Activated CD4-positive, alpha-beta T cell treated with anti-CD3 and anti-CD28 coated beads for 36 hours (primary cell): ENCODE measurements around the gene EMC7. TPM values are rescaled to one million over a fixed set of nuclear protein-coding genes. Genes with fewer than 3 reads are reported as not detected.
A peak's percentile ranks its signal among the peaks of the same experiment; 100 is the strongest.

Experiments used
- ATAC-seq: fragments of 200-7000 bp; cut with Tn5 transposase; one replicate; pipeline ENCODE4 v1.10.0; 2021; ENCODE audit warnings: mild to moderate bottlenecking, moderate library complexity
- CTCF ChIA-PET: fragments of 350-600 bp; sonication (Branson Sonifier 250); formaldehyde crosslinking; loops from one replicate; lab custom pipeline; 2021; ENCODE audit warnings: antibody characterized with exemption; lab: Charles Lee
- POLR2A ChIA-PET: fragments of 350-600 bp; sonication (Branson Sonifier 250); formaldehyde crosslinking; loops from one replicate; lab custom pipeline; 2021; ENCODE audit warnings: antibody characterized with exemption, inconsistent platforms; lab: Charles Lee
- DNase-seq: peaks from one replicate; pipeline ENCODE4 v3.0.0-alpha.2; 2020
- H3K27ac Mint-ChIP-seq: one replicate; pipeline ENCODE4 v1.8.0; 2021; ENCODE audit warnings: mixed read lengths
- H3K27me3 Mint-ChIP-seq: one replicate; pipeline ENCODE4 v1.8.0; 2021; ENCODE audit warnings: mixed read lengths
- H3K36me3 Mint-ChIP-seq: one replicate; pipeline ENCODE4 v1.8.0; 2021; ENCODE audit warnings: low read depth, mixed read lengths
- H3K4me1 Mint-ChIP-seq: one replicate; pipeline ENCODE4 v1.8.0; 2021; ENCODE audit warnings: mixed read lengths
- H3K4me3 Mint-ChIP-seq: one replicate; pipeline ENCODE4 v1.8.0; 2021; ENCODE audit warnings: mild to moderate bottlenecking, moderate library complexity, mixed read lengths
- H3K9me3 Mint-ChIP-seq: one replicate; pipeline ENCODE4 v1.8.0; 2021; ENCODE audit warnings: low read depth, mixed read lengths
- intact Hi-C, 2 experiments: fragments of 100-400 bp; cut with DNase I in 1 of 2; cut with micrococcal nuclease in 1 of 2; formaldehyde crosslinking; loops; one replicate each; pipeline versions ENCODE4 v1.14.2 to v1.15.1; 2022 to 2024; cut with DNase I, micrococcal nuclease
- total RNA-seq, 2 experiments: library from RNA; stranded (reverse); gene quantifications; one replicate each; pipeline ENCODE4 v1.2.3, GENCODE V29; 2021

EMC7 gene
- total RNA-seq, 2 experiments from 2014 or later = 46.7 to 48.5 TPM

DNA sequence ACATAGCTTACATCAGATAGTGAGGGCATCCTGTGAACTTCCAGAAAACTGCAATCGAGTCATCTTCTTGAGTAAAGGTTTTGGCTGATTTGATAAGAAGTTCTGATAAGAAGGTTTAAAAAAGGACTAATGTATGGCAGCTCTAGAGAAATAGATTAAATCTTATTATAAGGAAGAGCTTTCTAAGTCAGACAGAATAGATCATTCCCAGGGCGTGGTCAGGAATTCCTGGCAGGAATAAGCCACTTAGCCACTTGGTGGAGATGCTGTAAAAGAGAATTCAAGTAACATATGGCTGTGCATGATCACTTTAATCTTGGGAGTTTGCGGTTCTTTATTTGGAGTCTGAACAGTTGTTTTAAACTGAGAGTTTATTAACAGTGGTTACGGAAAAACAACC, 17.6 kb upstream of the EMC7 start:
- ATAC-seq (no peak), DNase-seq (no peak)
- intact Hi-C loops = no loop called here
- ChIA-PET POLR2A (no interaction called here), CTCF (interaction anchor here (0.9 to 1.4 kb wide), 3 partner anchors 8 to 15 kb away, joined by 3 to 4 read pairs (median 3); no protein-coding TSS in a partner anchor)
- H3K4me1 Mint-ChIP-seq = no peaks in the 10 kb centered on the region
- H3K9me3 Mint-ChIP-seq = no peaks in the 10 kb centered on the region
- H3K27ac Mint-ChIP-seq = no peak overlapping the region
- H3K27me3 Mint-ChIP-seq = peaks cover 10% of the 10 kb centered on the region
- no peaks in the 10 kb centered on the region for H3K36me3 Mint-ChIP-seq
- H3K4me3 Mint-ChIP-seq = no peak overlapping the region

DNA sequence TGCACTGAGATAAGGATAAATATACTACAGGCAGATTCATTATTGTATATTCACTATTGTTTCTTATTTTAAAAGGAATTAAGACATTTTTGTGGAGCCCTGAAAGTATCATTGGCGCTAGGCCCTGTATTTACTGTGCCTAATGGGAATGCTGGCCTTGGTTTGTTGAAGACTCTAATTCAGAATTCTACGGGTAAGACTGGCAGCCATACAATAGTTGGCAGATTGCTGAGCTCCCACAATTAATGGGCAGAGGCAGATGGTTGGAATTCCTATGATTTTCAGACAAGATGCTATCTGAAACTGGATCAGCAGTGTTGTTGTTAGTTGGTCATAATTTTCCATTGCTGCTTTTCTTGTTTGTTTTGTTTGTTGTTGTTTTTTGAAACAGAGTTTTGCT, 15.0 kb upstream of the EMC7 start:
- H3K27me3 Mint-ChIP-seq = peaks cover 12% of the 10 kb centered on the region
- ChIA-PET CTCF (interaction anchor here (0.5 kb wide), 1 partner anchor 43 kb away, joined by 3 read pairs; no protein-coding TSS in a partner anchor), POLR2A (interaction anchor here (0.6 kb wide), 1 partner anchor 512 kb away, joined by 3 read pairs; no protein-coding TSS in a partner anchor)
- H3K9me3 Mint-ChIP-seq = no peaks in the 10 kb centered on the region
- H3K4me3 Mint-ChIP-seq = no peak overlapping the region
- no peaks in the 10 kb centered on the region for H3K36me3 Mint-ChIP-seq
- H3K4me1 Mint-ChIP-seq = no peaks in the 10 kb centered on the region
- ATAC-seq (no peak), DNase-seq (no peak)
- intact Hi-C loops = no loop called here
- no peak overlapping the region for H3K27ac Mint-ChIP-seq

DNA sequence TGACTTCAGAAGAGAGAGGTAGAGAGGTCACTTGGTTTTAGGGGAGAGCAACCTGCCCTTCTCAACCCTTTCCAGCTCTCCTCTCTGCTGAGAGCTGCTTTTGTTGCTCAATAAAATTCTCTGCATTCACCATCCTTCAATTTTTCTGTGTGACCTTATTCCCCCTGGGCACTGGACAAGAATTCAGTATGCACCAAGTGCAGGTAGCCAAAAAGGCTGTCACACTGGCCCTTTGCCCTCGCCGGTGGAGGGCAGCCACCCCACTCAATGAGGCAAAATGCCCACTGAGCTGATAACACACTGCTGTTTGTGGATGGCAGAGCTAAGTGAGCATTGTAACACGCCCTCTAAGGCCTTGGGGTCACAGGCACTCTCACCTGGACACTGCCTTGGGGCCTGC, 13.1 kb upstream of the EMC7 start:
- H3K4me1 Mint-ChIP-seq = no peaks in the 10 kb centered on the region
- no peak overlapping the region for H3K27ac Mint-ChIP-seq
- H3K4me3 Mint-ChIP-seq = no peak overlapping the region
- POLR2A ChIA-PET = interaction anchor here (0.6 kb wide), 1 partner anchor 330 kb away, joined by 3 read pairs; no protein-coding TSS in a partner anchor
- no peaks in the 10 kb centered on the region for H3K9me3 Mint-ChIP-seq
- intact Hi-C loops = loop anchor here in 1 of 2 experiments (5.0 kb wide), 1 partner anchor 473 kb away; no protein-coding TSS in a partner anchor
- CTCF ChIA-PET = interaction anchor here (0.6 kb wide), 1 partner anchor 201 kb away, joined by 3 read pairs; no protein-coding TSS in a partner anchor
- ATAC-seq (no peak), DNase-seq (no peak)
- no peaks in the 10 kb centered on the region for H3K36me3 Mint-ChIP-seq
- peaks cover 9% of the 10 kb centered on the region for H3K27me3 Mint-ChIP-seq

DNA sequence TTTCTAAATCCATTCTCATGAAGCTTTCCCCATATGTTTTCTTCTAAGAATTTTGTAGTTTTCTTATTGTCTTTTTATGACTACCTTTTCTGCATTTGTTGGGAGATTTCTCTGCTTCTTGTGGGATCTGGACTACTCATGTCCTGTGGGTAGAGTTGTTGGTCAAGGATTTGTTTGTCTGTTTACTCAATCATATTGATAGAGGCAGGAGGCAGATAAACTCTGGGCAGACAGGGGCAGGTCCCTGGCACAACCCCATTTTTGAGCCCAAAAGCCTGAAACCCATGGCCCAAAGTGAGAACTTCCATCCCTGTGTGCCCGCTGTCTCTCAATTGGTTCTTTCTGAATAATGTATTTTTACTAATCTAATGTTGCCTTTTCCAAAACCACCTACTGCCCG, 12.6 kb upstream of the EMC7 start:
- ATAC-seq (no peak), DNase-seq (no peak)
- intact Hi-C loops = loop anchor here in 1 of 2 experiments (5.0 kb wide), 1 partner anchor 473 kb away; no protein-coding TSS in a partner anchor
- Mint-ChIP-seq H3K4me3 (no peak overlapping the region), H3K36me3 (no peaks in the 10 kb centered on the region), H3K27ac (no peak overlapping the region), H3K4me1 (no peaks in the 10 kb centered on the region), H3K27me3 (peaks cover 8% of the 10 kb centered on the region), H3K9me3 (no peaks in the 10 kb centered on the region)
- POLR2A ChIA-PET = no interaction called here
- CTCF ChIA-PET = no interaction called here

DNA sequence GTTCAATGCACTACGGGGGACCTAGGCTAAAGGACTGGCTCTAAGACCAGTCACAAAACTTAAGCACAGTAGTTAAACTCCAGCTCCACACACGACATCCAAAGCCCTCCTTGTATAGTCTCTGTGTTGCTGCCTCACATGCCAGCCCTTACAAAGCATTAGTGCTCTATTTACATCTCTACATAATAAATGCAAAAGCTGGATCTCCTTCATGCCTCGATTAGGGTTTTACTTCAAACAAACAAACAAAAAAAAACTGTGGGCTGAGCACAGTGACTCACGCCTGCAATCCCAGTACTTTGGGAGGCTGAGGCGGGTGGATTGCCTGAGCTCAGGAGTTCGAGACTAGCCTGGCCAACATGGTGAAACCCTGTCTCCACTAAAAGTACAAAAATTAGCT, 9.8 kb upstream of the EMC7 start:
- ATAC-seq (no peak), DNase-seq (no peak)
- Mint-ChIP-seq H3K9me3 (no peaks in the 10 kb centered on the region), H3K36me3 (no peaks in the 10 kb centered on the region), H3K27me3 (peaks cover 2% of the 10 kb centered on the region), H3K4me3 (no peak overlapping the region), H3K4me1 (no peaks in the 10 kb centered on the region), H3K27ac (no peak overlapping the region)
- ChIA-PET POLR2A (no interaction called here), CTCF (interaction anchor here (0.6 to 4.2 kb wide), 8 partner anchors 8 to 182 kb away, joined by 3 to 33 read pairs (median 4); partner anchors contain the start of gene KATNBL1)
- intact Hi-C loops = loop anchor here in 1 of 2 experiments (5.0 kb wide), 1 partner anchor 476 kb away; no protein-coding TSS in a partner anchor

DNA sequence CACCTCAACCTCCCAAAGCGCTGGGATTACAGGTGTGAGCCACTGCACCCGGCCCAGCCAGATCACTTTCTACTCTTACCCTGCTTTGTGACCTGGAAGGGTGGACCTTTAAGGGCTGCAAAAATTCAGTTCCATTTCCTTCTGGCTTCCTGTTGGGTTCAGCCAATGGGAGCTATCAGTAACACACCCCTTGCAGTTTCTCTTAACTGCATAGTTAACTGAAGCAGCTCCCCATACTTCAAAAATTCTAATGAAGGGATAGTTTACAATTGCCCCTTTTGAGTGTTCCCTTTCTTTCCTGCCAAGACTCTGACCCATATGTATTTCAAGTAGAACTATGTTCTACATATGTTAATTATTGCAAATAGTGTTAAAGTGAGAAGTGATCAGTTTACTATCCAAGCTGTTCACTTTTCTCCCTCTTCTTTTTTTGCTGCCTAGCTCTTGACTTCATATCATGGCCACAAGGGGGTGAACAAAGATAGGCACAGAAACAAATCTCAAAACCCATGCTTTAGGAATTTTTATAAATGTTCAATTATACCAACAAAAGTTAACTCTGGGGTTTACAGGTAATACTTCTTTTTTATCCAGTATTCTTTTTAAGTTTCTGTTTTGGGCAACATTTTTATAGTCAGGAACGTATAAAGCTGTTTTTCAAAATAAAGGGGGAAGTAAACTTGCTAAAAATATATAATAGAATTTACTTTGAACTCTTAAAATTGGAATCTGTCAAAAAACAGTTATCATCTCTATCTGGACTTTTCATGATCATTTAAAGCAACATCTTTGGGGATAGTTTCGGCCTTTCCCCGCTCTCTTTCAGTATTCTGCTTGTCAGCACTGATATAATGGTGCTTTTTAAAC, 8.4 kb upstream of the EMC7 start:
- DNase-seq = no peak
- peaks cover 4% of the 10 kb centered on the region for H3K36me3 Mint-ChIP-seq
- peak; percentile 60 for ATAC-seq
- peaks cover 2% of the 10 kb centered on the region for H3K27me3 Mint-ChIP-seq
- ChIA-PET CTCF (interaction anchor here (0.6 to 4.2 kb wide), 25 partner anchors 9 to 478 kb away, joined by 3 to 33 read pairs (median 4); partner anchors contain the start of genes EMC7, GOLGA8B, KATNBL1 and LPCAT4), POLR2A (interaction anchor here (0.9 kb wide), 1 partner anchor 100 kb away, joined by 4 read pairs; the partner anchor contains the start of gene KATNBL1)
- no peaks in the 10 kb centered on the region for H3K4me1 Mint-ChIP-seq
- no peak overlapping the region for H3K4me3 Mint-ChIP-seq
- peaks cover under 1% of the 10 kb centered on the region for H3K9me3 Mint-ChIP-seq
- no peak overlapping the region for H3K27ac Mint-ChIP-seq
- intact Hi-C loops = loop anchor here (1.0 to 5.0 kb wide), 3 partner anchors 100 to 478 kb away; partner anchors contain the start of gene KATNBL1 (in 2 of the 2)

DNA sequence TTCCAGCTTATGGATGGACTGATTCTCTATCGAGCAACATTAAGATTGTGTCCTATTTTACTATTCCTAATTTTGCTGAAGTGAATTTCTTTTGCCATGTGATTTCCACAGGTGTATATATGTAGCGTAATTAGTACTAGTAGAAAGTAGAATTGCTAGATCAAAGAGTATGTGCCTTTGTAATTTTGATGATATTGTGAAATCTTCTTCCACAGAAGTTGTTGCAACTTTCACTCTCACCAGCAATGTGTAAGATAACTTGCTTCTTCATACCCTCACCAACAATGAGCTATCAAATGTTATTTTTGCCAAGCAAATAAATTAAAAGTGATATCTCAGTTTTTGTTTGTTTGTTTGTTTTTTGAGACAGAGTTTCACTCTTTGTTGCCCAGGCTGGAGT, 5.7 kb upstream of the EMC7 start:
- intact Hi-C loops = no loop called here

DNA sequence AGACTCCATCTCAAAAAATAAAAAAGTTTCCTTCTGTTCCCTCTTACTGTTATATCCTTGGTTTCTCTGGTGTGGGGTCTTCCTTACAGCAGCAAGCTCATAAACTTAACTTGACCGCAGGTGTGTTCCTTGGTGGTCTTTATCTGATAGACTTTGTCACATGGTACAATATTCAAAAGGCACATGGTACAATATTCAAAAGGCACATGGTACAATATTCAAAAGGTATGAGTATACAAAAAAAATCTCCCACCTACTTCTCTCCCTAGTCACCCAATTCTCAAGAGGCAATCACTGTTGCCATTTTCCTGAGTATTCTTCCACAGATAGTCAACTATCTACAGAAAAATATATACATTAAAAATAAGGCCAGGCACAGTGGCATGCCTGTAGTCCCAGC, 4.8 kb upstream of the EMC7 start:
- Mint-ChIP-seq H3K27ac (no peak overlapping the region), H3K9me3 (peaks cover 13% of the 10 kb centered on the region), H3K36me3 (peaks cover 30% of the 10 kb centered on the region), H3K27me3 (no peaks in the 10 kb centered on the region), H3K4me3 (no peak overlapping the region), H3K4me1 (peaks cover 16% of the 10 kb centered on the region)
- intact Hi-C loops = no loop called here
- ATAC-seq (no peak), DNase-seq (no peak)
- ChIA-PET CTCF (interaction anchor here (0.9 to 1.3 kb wide), 2 partner anchors 102 to 103 kb away, joined by 3 read pairs; partner anchors contain the start of gene KATNBL1), POLR2A (no interaction called here)

More for the DNA sequence above, 5.7 kb upstream of the EMC7 start:
- no peak for DNase-seq
- no peak for ATAC-seq
- peaks cover 25% of the 10 kb centered on the region for H3K36me3 Mint-ChIP-seq
- H3K4me3 Mint-ChIP-seq = no peak overlapping the region
- peaks cover 11% of the 10 kb centered on the region for H3K4me1 Mint-ChIP-seq
- no peaks in the 10 kb centered on the region for H3K27me3 Mint-ChIP-seq
- H3K27ac Mint-ChIP-seq = no peak overlapping the region
- peaks cover 10% of the 10 kb centered on the region for H3K9me3 Mint-ChIP-seq
- CTCF ChIA-PET = interaction anchor here (0.9 to 1.3 kb wide), 2 partner anchors 101 to 102 kb away, joined by 3 read pairs; partner anchors contain the start of gene KATNBL1
- POLR2A ChIA-PET = no interaction called here

DNA sequence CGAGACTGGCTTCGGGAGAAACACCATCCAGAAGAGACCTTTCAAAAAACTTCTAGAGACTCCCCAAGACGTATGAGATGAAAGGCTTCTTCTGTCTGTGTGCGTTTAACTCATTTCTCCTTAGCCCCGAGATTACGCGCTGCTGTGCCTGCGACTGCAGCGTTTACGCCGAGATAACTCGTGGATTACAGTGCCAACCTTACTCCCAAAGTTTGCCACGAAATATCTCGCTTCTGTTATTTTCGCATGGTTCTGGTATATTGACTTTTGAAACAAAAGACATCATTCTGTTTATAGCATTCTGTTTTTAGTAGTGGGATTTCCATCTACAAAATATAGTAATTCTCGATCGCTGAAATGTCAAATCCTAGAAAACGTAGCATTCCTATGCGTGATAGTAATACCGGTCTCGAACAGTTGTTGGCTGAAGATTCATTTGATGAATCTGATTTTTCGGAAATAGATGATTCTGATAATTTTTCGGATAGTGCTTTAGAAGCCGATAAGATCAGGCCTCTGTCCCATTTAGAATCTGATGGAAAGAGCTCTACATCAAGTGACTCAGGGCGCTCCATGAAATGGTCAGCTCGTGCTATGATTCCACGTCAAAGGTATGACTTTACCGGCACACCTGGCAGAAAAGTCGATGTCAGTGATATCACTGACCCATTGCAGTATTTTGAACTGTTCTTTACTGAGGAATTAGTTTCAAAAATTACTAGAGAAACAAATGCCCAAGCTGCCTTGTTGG, 688 bp upstream of the EMC7 start:
- peak overlapping the region; percentile 100 for H3K4me3 Mint-ChIP-seq
- CTCF ChIA-PET = interaction anchor here (0.7 to 2.2 kb wide), 8 partner anchors 8 to 266 kb away, joined by 3 to 9 read pairs (median 3); partner anchors contain the start of gene KATNBL1
- no peak for DNase-seq
- POLR2A ChIA-PET = interaction anchor here (0.6 to 1.4 kb wide), 3 partner anchors 236 to 481 kb away, joined by 3 to 5 read pairs (median 4); partner anchors contain the start of genes GOLGA8B and SLC12A6
- intact Hi-C loops = loop anchor here (1.0 to 5.0 kb wide), 8 partner anchors 63 to 885 kb away; partner anchors contain the start of genes NOP10 (in 2 of the 2), NUTM1 (in 2 of the 2), AVEN (in 1 of the 2) and KATNBL1 (in 1 of the 2)
- peaks cover 39% of the 10 kb centered on the region for H3K4me1 Mint-ChIP-seq
- no peak for ATAC-seq
- H3K27me3 Mint-ChIP-seq = no peaks in the 10 kb centered on the region
- H3K27ac Mint-ChIP-seq = peak overlapping the region; percentile 99
- H3K36me3 Mint-ChIP-seq = peaks cover 32% of the 10 kb centered on the region
- peaks cover 13% of the 10 kb centered on the region for H3K9me3 Mint-ChIP-seq

DNA sequence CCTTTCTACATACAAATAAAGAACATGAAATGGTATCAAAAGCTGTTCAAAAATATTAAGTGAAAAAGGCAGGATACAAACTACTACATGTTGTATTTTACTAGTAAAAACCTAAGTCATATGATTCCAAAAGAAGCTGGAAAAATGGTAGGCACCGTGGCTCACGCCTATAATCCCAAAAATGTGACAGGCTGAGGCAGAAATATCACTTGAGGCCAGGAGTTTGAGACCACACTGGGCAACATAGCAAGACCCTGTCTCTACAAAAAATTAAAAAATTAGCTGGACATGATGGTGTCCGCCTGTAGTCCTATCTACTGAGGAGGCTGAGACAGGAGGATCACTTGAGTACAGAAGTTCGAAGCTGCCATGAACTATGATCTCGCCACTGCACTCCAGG, 1.7 kb downstream of the EMC7 start:
- ATAC-seq (no peak), DNase-seq (no peak)
- Mint-ChIP-seq H3K36me3 (peaks cover 30% of the 10 kb centered on the region), H3K4me1 (peaks cover 40% of the 10 kb centered on the region), H3K9me3 (peaks cover 10% of the 10 kb centered on the region), H3K27me3 (no peaks in the 10 kb centered on the region), H3K27ac (no peak overlapping the region), H3K4me3 (peak overlapping the region; percentile 100)
- CTCF ChIA-PET = interaction anchor here (1.0 to 1.7 kb wide), 4 partner anchors 8 to 110 kb away, joined by 3 to 7 read pairs (median 4); partner anchors contain the start of gene KATNBL1
- intact Hi-C loops = loop anchor here in 1 of 2 experiments (2.0 to 5.0 kb wide), 2 partner anchors 337 to 887 kb away; partner anchors contain the start of genes GOLGA8A and ZNF770
- POLR2A ChIA-PET = interaction anchor here (0.6 to 0.8 kb wide), 3 partner anchors 59 to 268 kb away, joined by 3 to 11 read pairs (median 5); no protein-coding TSS in a partner anchor
